ENCODE results near the gene SCN5A. TPM values are rescaled to one million over a fixed set of nuclear protein-coding genes. Genes with fewer than 3 reads are reported as not detected.

Gene SCN5A
- total RNA-seq, 1 donor from 2014 or later: 3.9 TPM

- Histone ChIP-seq H3K79me2 (ENCODE audit: low read depth) (no peaks in the 10 kb centered on the region), H3K27me3 (no peaks in the 10 kb centered on the region), H3K9me3 (ENCODE audit: low read depth) (no peaks in the 10 kb centered on the region), H3K4me3 (no peak overlapping the region), H3F3A (ENCODE audit: low read depth) (no peaks in the 10 kb centered on the region), H3K9ac (no peak overlapping the region), H3K36me3 (no peaks in the 10 kb centered on the region), H3K27ac (no peak overlapping the region), H3K4me1 (no peaks in the 10 kb centered on the region), H3K4me2 (no peak overlapping the region), H4K20me1 (ENCODE audit: low read depth) (no peaks in the 10 kb centered on the region), H2AFZ (replicated peaks) (no peak overlapping the region)
- TF ChIP-seq EZH2phosphoT487 (IDR thresholded peaks at IDR 0.05): no peak
- TF ChIP-seq CTCF (IDR thresholded peaks at IDR 0.05): no peak
- TF ChIP-seq EZH2 (IDR thresholded peaks at IDR 0.05): no peak
- no peak for DNase-seq (ENCODE audit: low spot score)
- H3K27me3 Mint-ChIP-seq (ENCODE audit: insufficient read depth, low read depth): peaks cover 9% of the 10 kb centered on the region
- no peak overlapping the region for H3K27ac Mint-ChIP-seq
- H3K4me3 Mint-ChIP-seq: no peak overlapping the region
- H3K36me3 Mint-ChIP-seq: peaks cover 2% of the 10 kb centered on the region
- H3K9me3 Mint-ChIP-seq: peaks cover 5% of the 10 kb centered on the region
- H3K4me1 Mint-ChIP-seq: no peaks in the 10 kb centered on the region
These were observed 100.0 kb downstream of the SCN5A start for GRCh38 chr3:38549486-38549885.

- Histone ChIP-seq H3K79me2 (ENCODE audit: low read depth) (no peaks in the 10 kb centered on the region), H3K4me2 (no peak overlapping the region), H3K36me3 (no peaks in the 10 kb centered on the region), H4K20me1 (ENCODE audit: low read depth) (no peaks in the 10 kb centered on the region), H3K4me3 (no peak overlapping the region), H2AFZ (replicated peaks) (no peak overlapping the region), H3K9ac (no peak overlapping the region), H3F3A (ENCODE audit: low read depth) (no peaks in the 10 kb centered on the region), H3K27ac (no peak overlapping the region), H3K27me3 (no peaks in the 10 kb centered on the region), H3K9me3 (ENCODE audit: low read depth) (no peaks in the 10 kb centered on the region), H3K4me1 (no peaks in the 10 kb centered on the region)
- no peaks in the 10 kb centered on the region for H3K4me1 Mint-ChIP-seq
- H3K36me3 Mint-ChIP-seq: peaks cover 2% of the 10 kb centered on the region
- DNase-seq (ENCODE audit: low spot score): no peak
- H3K27ac Mint-ChIP-seq: no peak overlapping the region
- H3K9me3 Mint-ChIP-seq: peaks cover 3% of the 10 kb centered on the region
- no peak for TF ChIP-seq EZH2 (IDR thresholded peaks at IDR 0.05)
- TF ChIP-seq CTCF (IDR thresholded peaks at IDR 0.05): no peak
- TF ChIP-seq EZH2phosphoT487 (IDR thresholded peaks at IDR 0.05): no peak
- peaks cover 9% of the 10 kb centered on the region for H3K27me3 Mint-ChIP-seq (ENCODE audit: insufficient read depth, low read depth)
- no peak overlapping the region for H3K4me3 Mint-ChIP-seq
These were observed 100.4 kb downstream of the SCN5A start for GRCh38 chr3:38549082-38549481.

GRCh38 chr3:38548154-38548931 is 101.1 kb downstream of the SCN5A start:
- Histone ChIP-seq H3K27me3 (no peaks in the 10 kb centered on the region), H3K79me2 (ENCODE audit: low read depth) (no peaks in the 10 kb centered on the region), H3K36me3 (no peaks in the 10 kb centered on the region), H3K4me1 (no peaks in the 10 kb centered on the region), H3K4me3 (no peak overlapping the region), H3K27ac (no peak overlapping the region), H4K20me1 (ENCODE audit: low read depth) (no peaks in the 10 kb centered on the region), H3K9me3 (ENCODE audit: low read depth) (no peaks in the 10 kb centered on the region), H2AFZ (replicated peaks) (no peak overlapping the region), H3K9ac (no peak overlapping the region), H3K4me2 (no peak overlapping the region), H3F3A (ENCODE audit: low read depth) (no peaks in the 10 kb centered on the region)
- DNase-seq (ENCODE audit: low spot score): peak; percentile 32
- peaks cover 2% of the 10 kb centered on the region for H3K36me3 Mint-ChIP-seq
- H3K27ac Mint-ChIP-seq: no peak overlapping the region
- peaks cover 3% of the 10 kb centered on the region for H3K9me3 Mint-ChIP-seq
- no peaks in the 10 kb centered on the region for H3K4me1 Mint-ChIP-seq
- H3K4me3 Mint-ChIP-seq: no peak overlapping the region
- H3K27me3 Mint-ChIP-seq (ENCODE audit: insufficient read depth, low read depth): peaks cover 7% of the 10 kb centered on the region
- TF ChIP-seq CTCF (IDR thresholded peaks at IDR 0.05) (no peak), EZH2 (IDR thresholded peaks at IDR 0.05) (no peak), EZH2phosphoT487 (IDR thresholded peaks at IDR 0.05) (no peak)
